ENCODE measurements around the gene SPNS2.

DNA sequence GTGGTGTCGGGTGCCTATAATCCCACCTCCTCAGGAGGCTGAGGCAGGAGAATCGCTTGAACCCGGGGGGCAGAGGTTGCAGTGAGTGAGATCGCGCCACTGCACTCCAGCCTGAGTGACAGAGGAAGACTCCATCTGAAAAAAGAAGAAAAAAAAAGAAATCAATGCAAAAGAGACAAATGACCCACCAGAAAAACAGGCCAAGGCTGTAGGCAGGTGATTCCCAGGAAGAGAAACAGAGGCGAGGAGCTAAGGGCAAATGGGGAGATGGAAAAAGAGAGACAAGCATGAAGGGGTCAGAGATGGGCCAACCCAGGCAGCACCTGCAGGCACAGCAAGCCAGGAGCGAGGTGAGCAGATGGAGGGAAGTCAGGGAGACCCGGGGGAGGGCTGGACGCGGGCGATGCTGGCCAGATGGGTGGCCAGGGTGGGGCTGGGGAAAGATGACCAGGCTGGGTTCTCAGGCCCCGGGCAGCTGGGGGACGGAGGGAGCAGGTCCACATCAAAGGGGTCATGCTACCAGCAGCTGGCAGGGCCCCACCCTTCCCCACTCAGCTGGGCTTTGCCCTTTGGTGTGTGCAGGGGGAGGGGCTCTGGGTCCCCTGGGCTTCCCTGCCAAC, 31.0 kb downstream of the SPNS2 start:
- TF ChIP-seq, protein P1, sequence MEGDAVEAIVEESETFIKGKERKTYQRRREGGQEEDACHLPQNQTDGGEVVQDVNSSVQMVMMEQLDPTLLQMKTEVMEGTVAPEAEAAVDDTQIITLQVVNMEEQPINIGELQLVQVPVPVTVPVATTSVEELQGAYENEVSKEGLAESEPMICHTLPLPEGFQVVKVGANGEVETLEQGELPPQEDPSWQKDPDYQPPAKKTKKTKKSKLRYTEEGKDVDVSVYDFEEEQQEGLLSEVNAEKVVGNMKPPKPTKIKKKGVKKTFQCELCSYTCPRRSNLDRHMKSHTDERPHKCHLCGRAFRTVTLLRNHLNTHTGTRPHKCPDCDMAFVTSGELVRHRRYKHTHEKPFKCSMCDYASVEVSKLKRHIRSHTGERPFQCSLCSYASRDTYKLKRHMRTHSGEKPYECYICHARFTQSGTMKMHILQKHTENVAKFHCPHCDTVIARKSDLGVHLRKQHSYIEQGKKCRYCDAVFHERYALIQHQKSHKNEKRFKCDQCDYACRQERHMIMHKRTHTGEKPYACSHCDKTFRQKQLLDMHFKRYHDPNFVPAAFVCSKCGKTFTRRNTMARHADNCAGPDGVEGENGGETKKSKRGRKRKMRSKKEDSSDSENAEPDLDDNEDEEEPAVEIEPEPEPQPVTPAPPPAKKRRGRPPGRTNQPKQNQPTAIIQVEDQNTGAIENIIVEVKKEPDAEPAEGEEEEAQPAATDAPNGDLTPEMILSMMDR (IDR thresholded peaks at IDR 0.05): no peak
- TF ChIP-seq EZH2phosphoT487 (IDR thresholded peaks at IDR 0.05) (no peak), EZH2 (IDR thresholded peaks at IDR 0.05) (no peak)

Data from neural progenitor cell (in vitro differentiated cells).